Esophagus muscularis mucosa (tissue), 4 donors: ENCODE results near the gene CDC42SE2. TPM values are rescaled to one million over a fixed set of nuclear protein-coding genes. Genes with fewer than 3 reads are reported as not detected.

ENCODE experiments used
- DNase-seq: peaks from one replicate; pipeline ENCODE4 v3.0.0-alpha.2; 2017; ENCODE audit errors: extremely low spot score
- H3K27ac ChIP-seq, 4 donors: fragments of 200-600 bp; sonication (generic); replicated peaks in 1 of 4; 1 replicate in 3 of 4; 2 replicates in 1 of 4; pipeline ENCODE4 v1.5.1; 2016 to 2019; ENCODE audit warnings: mild to moderate bottlenecking in 1 of 4
- H3K27me3 ChIP-seq, 4 donors: fragments of 200-600 bp; sonication (generic); one replicate each; pipeline versions ENCODE4 v1.5.1 to v1.6.0; 2016 to 2019
- H3K36me3 ChIP-seq, 4 donors: fragments of 200-600 bp; sonication (generic); one replicate each; pipeline ENCODE4 v1.5.1; 2016 to 2019
- H3K4me1 ChIP-seq, 4 donors: fragments of 200-600 bp; sonication (generic); one replicate each; pipeline ENCODE4 v1.5.1; 2016 to 2019
- H3K4me3 ChIP-seq, 4 donors: fragments of 200-600 bp; sonication (generic); 1 replicate in 2 of 4; 2 replicates in 2 of 4; pipeline ENCODE4 v1.5.1; 2016 to 2019; ENCODE audit warnings: mild to moderate bottlenecking in 4 of 4, moderate library complexity in 1 of 4
- H3K9me3 ChIP-seq, 4 donors: fragments of 200-600 bp; sonication (generic); 1 replicate in 3 of 4; 2 replicates in 1 of 4; pipeline ENCODE4 v1.5.1; 2016 to 2019
- CTCF ChIP-seq, 3 experiments: fragments of 200-600 bp in 2 of 3; fragments of 450-650 bp in 1 of 3; sonication (generic) in 2 of 3; IDR thresholded peaks; one replicate each; pipeline ENCODE4 v1.5.1; 2017 to 2019; ENCODE audit warnings: antibody characterized with exemption in 3 of 3, mild to moderate bottlenecking in 2 of 3, moderate library complexity in 1 of 3
- EP300 ChIP-seq: sonication (generic); formaldehyde crosslinking; IDR thresholded peaks from one replicate; pipeline ENCODE4 v1.6.1; 2017; ENCODE audit warnings: antibody characterized with exemption
- POLR2A ChIP-seq: fragments of 450-650 bp; IDR thresholded peaks from one replicate; pipeline ENCODE4 v1.6.1; 2017; ENCODE audit warnings: antibody characterized with exemption, moderate library complexity, mild to moderate bottlenecking, low read depth
- POLR2AphosphoS5 ChIP-seq, 2 donors: sonication (generic); formaldehyde crosslinking; IDR thresholded peaks; one replicate each; pipeline ENCODE4 v1.6.1; 2017; ENCODE audit warnings: antibody characterized with exemption in 2 of 2
- WGBS: methylation state at CpG from one replicate; pipeline ENCODE4 v1.1.5; 2018; 5-methylcytosine and 5-hydroxymethylcytosine counted together
- intact Hi-C: fragments of 100-400 bp; cut with DNase I; formaldehyde crosslinking; loops from one replicate; pipeline ENCODE4 v1.15.1; 2023
- total RNA-seq, 4 donors: library from RNA; depleted of rRNA; stranded (reverse); fragments of >200 nt; gene quantifications; one replicate each; pipeline versions ENCODE4 v1.1.0 to v1.2.1, GENCODE V29; 2016

Gene CDC42SE2
- total RNA-seq, 4 donors from 2014 or later, result 23.1 to 28.0 (median 25.4) TPM

GRCh38 chr5:131224387-131225201 lies 39.3 kb upstream of the CDC42SE2 start:
- H3K27me3 ChIP-seq, result no peaks in the 10 kb centered on the region
- H3K4me1 ChIP-seq, result peaks cover 0 to 40% (median 29%) of the 10 kb centered on the region in 4 donors
- no peak overlapping the region for H3K4me3 ChIP-seq
- no peak for DNase-seq
- no peak overlapping the region for H3K27ac ChIP-seq
- no peak for TF ChIP-seq CTCF (IDR thresholded peaks at IDR 0.05)
- no peak for TF ChIP-seq POLR2A
- TF ChIP-seq POLR2AphosphoS5 (IDR thresholded peaks at IDR 0.05), result no peak
- no peak for TF ChIP-seq EP300
- WGBS, result 70% methylated on average over 6 of the region's 6 CpGs
- H3K36me3 ChIP-seq, result no peaks in the 10 kb centered on the region
- intact Hi-C loops, result no loop called here
- no peaks in the 10 kb centered on the region for H3K9me3 ChIP-seq

GRCh38 chr5:131225282-131225974 lies 38.4 kb upstream of the CDC42SE2 start:
- intact Hi-C loops, result no loop called here
- WGBS, result 95% methylated on average over 4 of the region's 4 CpGs
- H3K4me3 ChIP-seq, result no peak overlapping the region
- no peak for DNase-seq
- H3K9me3 ChIP-seq, result no peaks in the 10 kb centered on the region
- no peaks in the 10 kb centered on the region for H3K36me3 ChIP-seq
- peaks cover 0 to 40% (median 29%) of the 10 kb centered on the region in 4 donors for H3K4me1 ChIP-seq
- TF ChIP-seq POLR2AphosphoS5 (IDR thresholded peaks at IDR 0.05), result no peak
- no peak for TF ChIP-seq CTCF (IDR thresholded peaks at IDR 0.05)
- no peak for TF ChIP-seq POLR2A
- TF ChIP-seq EP300, result no peak
- H3K27me3 ChIP-seq, result no peaks in the 10 kb centered on the region
- no peak overlapping the region for H3K27ac ChIP-seq

- no peak for DNase-seq
- Histone ChIP-seq H3K4me3 (no peak overlapping the region), H3K27me3 (no peaks in the 10 kb centered on the region), H3K4me1 (peaks cover 0 to 35% (median 27%) of the 10 kb centered on the region in 4 donors), H3K27ac (no peak overlapping the region), H3K36me3 (no peaks in the 10 kb centered on the region), H3K9me3 (no peaks in the 10 kb centered on the region)
- 90% methylated on average over 2 of the region's 2 CpGs for WGBS
- TF ChIP-seq EP300 (no peak), POLR2A (no peak), POLR2AphosphoS5 (IDR thresholded peaks at IDR 0.05) (no peak), CTCF (IDR thresholded peaks at IDR 0.05) (no peak)
- intact Hi-C loops, result no loop called here
These were observed 37.0 kb upstream of the CDC42SE2 start for GRCh38 chr5:131226899-131227298.

GRCh38 chr5:131228646-131229045 lies 35.2 kb upstream of the CDC42SE2 start:
- WGBS, result 76% methylated on average over 1 of the region's 1 CpG
- TF ChIP-seq EP300 (no peak), POLR2A (no peak), POLR2AphosphoS5 (IDR thresholded peaks at IDR 0.05) (no peak), CTCF (IDR thresholded peaks at IDR 0.05) (no peak)
- Histone ChIP-seq H3K27ac (no peak overlapping the region), H3K27me3 (no peaks in the 10 kb centered on the region), H3K4me3 (no peak overlapping the region), H3K9me3 (no peaks in the 10 kb centered on the region), H3K36me3 (no peaks in the 10 kb centered on the region), H3K4me1 (peaks cover 0 to 18% (median 11%) of the 10 kb centered on the region in 4 donors)
- no peak for DNase-seq
- intact Hi-C loops, result no loop called here
